Osteocyte (in vitro differentiated cells): ENCODE results near the gene BMP7. TPM values are rescaled to one million over a fixed set of nuclear protein-coding genes. Genes with fewer than 3 reads are reported as not detected.

Source experiments
- DNase-seq: peaks from one replicate; pipeline ENCODE4 v3.0.0; 2021; ENCODE audit warnings: mixed read lengths; ENCODE audit not compliant: unreplicated experiment; ENCODE audit errors: extremely low spot score
- H3K27ac Mint-ChIP-seq: one replicate; pipeline ENCODE4 v1.8.0; 2021; ENCODE audit warnings: mild to moderate bottlenecking, mixed read lengths; ENCODE audit not compliant: unreplicated experiment
- H3K27me3 Mint-ChIP-seq: one replicate; pipeline ENCODE4 v1.8.0; 2021; ENCODE audit warnings: mixed read lengths; ENCODE audit not compliant: unreplicated experiment
- H3K36me3 Mint-ChIP-seq: one replicate; pipeline ENCODE4 v1.8.0; 2021; ENCODE audit warnings: mixed read lengths; ENCODE audit not compliant: unreplicated experiment
- H3K4me1 Mint-ChIP-seq: one replicate; pipeline ENCODE4 v1.8.0; 2021; ENCODE audit warnings: mixed read lengths; ENCODE audit not compliant: unreplicated experiment
- H3K4me3 Mint-ChIP-seq: one replicate; pipeline ENCODE4 v1.8.0; 2021; ENCODE audit warnings: mild to moderate bottlenecking, moderate library complexity, mixed read lengths; ENCODE audit not compliant: unreplicated experiment
- H3K9me3 Mint-ChIP-seq: one replicate; pipeline ENCODE4 v1.8.0; 2021; ENCODE audit warnings: mixed read lengths; ENCODE audit not compliant: unreplicated experiment
- total RNA-seq: library from RNA; stranded (reverse); gene quantifications from 2 replicates; pipeline ENCODE4 v1.2.1, GENCODE V29; 2021
- TF ChIP-seq, protein P1 (sequence below): fragments of 200-600 bp; sonication (generic); IDR thresholded peaks from 2 replicates; pipeline ENCODE4 v1.5.0; 2021; ENCODE audit warnings: antibody characterized with exemption, mild to moderate bottlenecking, moderate library complexity

The BMP7 gene
- total RNA-seq, 1 donor from 2014 or later = not detected

DNA sequence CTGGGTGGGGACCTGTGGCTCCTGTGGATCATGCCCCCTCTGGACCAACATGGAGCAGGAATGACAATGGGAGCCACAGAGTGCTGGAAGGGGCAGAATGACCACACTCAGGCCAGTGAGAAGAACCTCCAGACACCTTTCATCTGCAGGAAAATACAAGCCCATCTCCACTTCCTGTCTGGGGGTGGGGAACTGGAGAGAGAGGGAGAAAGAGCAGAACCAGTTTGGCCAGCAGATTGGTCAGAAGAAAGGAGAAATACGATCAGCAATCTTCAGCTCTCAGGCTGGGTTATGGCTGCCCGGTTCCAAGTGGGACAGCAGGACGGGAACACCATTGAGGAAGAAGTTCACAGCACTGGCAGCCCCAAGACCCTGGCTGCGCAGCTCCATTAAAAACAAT, 37.0 kb downstream of the BMP7 start:
- Mint-ChIP-seq H3K4me1 (no peaks in the 10 kb centered on the region), H3K27ac (no peak overlapping the region), H3K9me3 (no peaks in the 10 kb centered on the region), H3K4me3 (no peak overlapping the region), H3K27me3 (peaks cover 27% of the 10 kb centered on the region), H3K36me3 (no peaks in the 10 kb centered on the region)
- no peak for DNase-seq
- TF ChIP-seq, protein P1, sequence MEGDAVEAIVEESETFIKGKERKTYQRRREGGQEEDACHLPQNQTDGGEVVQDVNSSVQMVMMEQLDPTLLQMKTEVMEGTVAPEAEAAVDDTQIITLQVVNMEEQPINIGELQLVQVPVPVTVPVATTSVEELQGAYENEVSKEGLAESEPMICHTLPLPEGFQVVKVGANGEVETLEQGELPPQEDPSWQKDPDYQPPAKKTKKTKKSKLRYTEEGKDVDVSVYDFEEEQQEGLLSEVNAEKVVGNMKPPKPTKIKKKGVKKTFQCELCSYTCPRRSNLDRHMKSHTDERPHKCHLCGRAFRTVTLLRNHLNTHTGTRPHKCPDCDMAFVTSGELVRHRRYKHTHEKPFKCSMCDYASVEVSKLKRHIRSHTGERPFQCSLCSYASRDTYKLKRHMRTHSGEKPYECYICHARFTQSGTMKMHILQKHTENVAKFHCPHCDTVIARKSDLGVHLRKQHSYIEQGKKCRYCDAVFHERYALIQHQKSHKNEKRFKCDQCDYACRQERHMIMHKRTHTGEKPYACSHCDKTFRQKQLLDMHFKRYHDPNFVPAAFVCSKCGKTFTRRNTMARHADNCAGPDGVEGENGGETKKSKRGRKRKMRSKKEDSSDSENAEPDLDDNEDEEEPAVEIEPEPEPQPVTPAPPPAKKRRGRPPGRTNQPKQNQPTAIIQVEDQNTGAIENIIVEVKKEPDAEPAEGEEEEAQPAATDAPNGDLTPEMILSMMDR = no peak

DNA sequence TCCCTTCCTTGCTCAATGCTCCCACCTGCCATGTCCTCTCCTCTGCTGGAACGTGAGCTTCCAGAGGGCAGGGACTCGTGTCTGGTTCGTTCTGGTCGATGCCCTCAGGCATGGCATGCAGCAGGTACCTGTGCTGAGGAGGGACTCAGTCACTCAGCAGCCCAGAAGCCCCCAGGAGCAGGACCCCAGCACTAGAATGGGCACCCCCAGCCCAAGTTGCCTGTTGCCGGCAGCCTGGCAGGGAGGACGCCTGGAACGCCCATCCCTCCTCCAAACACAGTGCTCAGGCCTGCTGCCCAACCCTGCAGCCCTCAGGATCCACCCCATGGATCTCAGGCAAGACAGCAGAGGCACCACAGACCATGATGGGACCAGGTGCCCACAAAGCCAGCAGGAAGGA, 40.6 kb downstream of the BMP7 start:
- H3K9me3 Mint-ChIP-seq = no peaks in the 10 kb centered on the region
- H3K27ac Mint-ChIP-seq = no peak overlapping the region
- TF ChIP-seq, protein P1 = no peak
- H3K4me3 Mint-ChIP-seq = no peak overlapping the region
- H3K27me3 Mint-ChIP-seq = peaks cover 14% of the 10 kb centered on the region
- H3K36me3 Mint-ChIP-seq = no peaks in the 10 kb centered on the region
- no peaks in the 10 kb centered on the region for H3K4me1 Mint-ChIP-seq
- no peak for DNase-seq

DNA sequence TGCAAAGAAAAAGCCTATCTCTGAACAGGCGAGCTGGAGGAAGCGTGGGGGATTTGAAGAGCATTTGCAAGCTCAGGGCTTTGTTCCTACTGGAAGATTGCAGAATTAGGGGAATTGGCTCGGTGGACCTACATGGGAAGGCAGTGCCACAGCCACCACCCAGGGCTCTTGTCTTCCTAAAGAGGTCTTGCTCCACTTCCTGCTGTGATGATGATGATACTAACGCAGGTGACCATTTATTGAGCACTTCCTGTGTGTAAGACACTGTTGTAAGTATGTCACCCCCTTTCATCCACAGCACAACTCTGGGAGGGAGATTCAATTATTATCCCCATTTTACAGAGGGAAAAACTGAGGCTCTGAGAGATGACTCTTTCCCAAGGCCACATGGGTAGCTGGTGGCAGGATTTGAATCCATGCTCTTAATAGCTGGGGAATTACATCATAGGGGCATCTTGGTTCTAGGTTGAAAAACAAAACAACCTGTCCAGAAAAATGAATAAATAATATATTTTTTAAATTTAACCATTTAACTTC, 41.2 kb downstream of the BMP7 start:
- TF ChIP-seq, protein P1 = no peak
- Mint-ChIP-seq H3K36me3 (no peaks in the 10 kb centered on the region), H3K27me3 (peaks cover 19% of the 10 kb centered on the region), H3K9me3 (no peaks in the 10 kb centered on the region), H3K4me1 (no peaks in the 10 kb centered on the region), H3K27ac (no peak overlapping the region), H3K4me3 (no peak overlapping the region)
- DNase-seq = no peak

DNA sequence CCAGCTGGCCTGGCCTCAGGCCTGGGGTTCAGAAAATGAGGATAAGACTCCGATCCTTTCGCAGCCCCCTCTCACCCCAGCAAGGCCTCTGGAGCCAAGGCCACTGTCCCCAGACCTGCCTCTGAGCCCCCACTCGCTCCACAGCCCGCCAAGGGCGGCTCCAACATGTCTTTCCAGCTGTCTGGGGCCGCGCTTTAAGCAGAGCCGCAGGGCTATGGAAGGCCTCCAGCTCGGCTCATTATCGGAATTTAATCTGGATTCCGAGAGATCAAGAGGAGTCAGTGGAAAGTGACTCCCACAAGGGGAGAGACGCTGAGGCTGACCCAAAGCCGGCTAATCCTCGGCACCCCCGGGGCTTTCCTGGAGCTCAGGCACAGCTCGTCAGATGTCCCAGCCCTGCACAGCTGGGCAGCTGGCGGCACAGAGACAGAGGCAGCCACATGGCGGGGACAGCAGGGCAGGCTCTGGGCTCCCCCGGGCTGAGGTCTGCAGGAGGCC, 41.8 kb downstream of the BMP7 start:
- no peaks in the 10 kb centered on the region for H3K36me3 Mint-ChIP-seq
- H3K27me3 Mint-ChIP-seq = peaks cover 20% of the 10 kb centered on the region
- no peak overlapping the region for H3K4me3 Mint-ChIP-seq
- H3K27ac Mint-ChIP-seq = no peak overlapping the region
- TF ChIP-seq, protein P1 = no peak
- H3K4me1 Mint-ChIP-seq = no peaks in the 10 kb centered on the region
- no peak for DNase-seq
- H3K9me3 Mint-ChIP-seq = no peaks in the 10 kb centered on the region

DNA sequence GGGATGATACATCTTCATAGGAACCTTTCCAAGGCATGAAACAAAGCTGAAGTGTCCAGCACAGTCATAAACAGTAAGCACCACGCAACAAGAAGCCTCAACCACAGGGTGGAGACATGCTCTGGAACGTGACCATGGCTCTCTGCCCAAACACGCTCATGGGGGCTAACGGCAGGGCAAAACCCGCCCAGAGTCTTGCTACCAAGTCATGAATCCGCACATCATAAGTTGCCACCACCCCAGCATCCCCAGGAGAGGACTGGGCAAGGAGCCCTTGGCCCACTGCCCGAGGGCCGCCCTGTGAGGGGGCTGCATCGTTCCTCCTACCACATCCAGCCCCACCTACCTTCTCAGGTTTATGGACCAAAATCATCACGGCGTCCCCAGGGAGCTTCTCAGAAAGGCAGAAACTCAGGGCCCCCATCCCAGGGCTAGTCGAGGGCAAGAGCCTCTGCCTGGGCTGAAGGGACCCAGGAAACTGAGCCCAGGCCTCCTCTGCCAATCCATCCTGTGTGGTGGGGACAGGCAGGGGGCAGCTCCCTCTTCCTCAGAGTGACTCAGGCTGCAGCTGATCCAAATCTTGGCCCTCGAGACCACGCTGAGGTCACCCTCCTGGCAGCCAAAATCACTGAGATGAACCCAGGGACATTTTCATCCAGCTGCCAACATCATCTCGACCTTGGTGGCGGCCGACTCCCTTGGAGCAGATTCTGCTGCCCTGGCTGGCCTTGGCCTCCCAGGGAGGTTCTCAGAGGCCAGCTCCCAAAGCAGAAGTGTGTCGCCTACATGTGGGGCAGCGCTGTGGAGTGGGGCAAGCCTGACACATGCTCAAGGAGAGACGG, 42.6 kb downstream of the BMP7 start:
- Mint-ChIP-seq H3K27me3 (peaks cover 17% of the 10 kb centered on the region), H3K4me3 (no peak overlapping the region), H3K27ac (no peak overlapping the region), H3K4me1 (no peaks in the 10 kb centered on the region), H3K36me3 (no peaks in the 10 kb centered on the region), H3K9me3 (no peaks in the 10 kb centered on the region)
- DNase-seq = no peak
- TF ChIP-seq, protein P1 = no peak
